HG03558 (cell line): ENCODE measurements around the gene IGF2R.

Experiments used
- ATAC-seq: cut with Tn5 transposase; IDR thresholded peaks from one replicate; pipeline ENCODE4 v1.9.1; 2021; ENCODE audit warnings: moderate number of reproducible peaks; ENCODE audit not compliant: unreplicated experiment; ENCODE audit errors: extremely low read depth

IGF2R gene

DNA sequence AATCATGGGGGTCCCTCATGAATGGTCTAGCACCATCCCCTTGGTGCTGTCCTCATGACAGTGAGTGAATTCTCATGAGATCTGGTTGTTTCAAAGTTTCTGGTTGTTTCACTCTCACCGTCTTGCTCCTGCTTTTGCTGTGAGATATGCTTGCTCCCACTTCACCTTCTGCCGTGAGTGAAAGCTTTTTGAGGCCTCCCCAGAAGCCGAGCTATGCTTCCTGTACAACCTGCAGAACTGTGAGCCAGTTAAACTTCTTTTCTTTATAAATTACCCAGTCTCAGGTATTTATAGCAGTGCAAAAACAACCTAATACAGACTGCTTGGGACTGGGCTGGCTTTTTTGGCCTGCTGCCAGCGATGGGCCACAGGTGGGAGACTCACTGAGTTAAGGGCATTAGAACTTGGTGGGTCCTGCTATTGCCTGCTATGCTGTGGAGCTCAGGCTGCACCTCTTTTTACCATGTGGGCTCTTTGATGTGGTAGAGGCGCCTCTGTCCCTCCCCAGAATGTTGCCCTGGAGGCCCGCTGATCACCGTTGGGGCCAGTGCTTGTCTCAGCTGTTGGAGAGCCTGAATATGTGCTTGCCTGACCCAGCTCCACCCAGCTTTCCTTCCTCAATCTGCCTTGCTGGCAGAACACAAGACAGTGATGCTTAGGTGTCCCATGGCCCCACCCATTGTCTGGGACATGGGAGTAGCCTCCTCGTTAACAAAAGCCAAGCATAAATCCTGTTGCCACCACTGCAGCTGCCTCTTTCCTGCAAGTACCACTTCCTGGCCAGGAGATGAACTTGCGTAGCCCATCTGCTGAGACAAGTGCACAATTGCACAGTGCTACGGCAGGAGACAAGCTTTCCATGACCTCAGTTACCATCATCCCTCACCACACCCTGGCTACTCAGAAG is 47.1 kb downstream of the IGF2R start:
- no peak for ATAC-seq

- ATAC-seq = no peak
Measured at GRCh38 chr6:160022101-160022500, 53.2 kb downstream of the IGF2R start.

DNA sequence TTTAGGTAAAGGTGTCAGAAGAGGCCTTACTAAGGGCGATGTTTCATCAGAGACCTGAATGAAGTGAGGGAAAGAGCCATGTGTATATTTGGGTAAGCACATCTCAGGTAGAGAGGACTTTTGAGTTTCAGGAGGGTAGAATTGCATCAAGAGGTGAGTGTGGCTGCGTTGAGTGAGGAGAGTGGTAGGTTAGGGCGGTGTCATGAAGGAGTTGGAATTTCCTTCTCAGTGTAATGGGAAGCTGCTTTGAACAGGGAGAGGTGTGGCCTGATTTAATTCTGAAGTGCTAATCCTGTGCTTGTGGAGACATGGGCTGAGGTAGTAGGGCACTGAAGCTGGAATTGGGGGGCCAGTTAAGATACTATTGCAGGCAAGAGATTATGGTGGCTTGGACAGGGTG is 53.9 kb downstream of the IGF2R start:
- no peak for ATAC-seq

- ATAC-seq = no peak
Measured at GRCh38 chr6:160024152-160024551, 55.3 kb downstream of the IGF2R start.

DNA sequence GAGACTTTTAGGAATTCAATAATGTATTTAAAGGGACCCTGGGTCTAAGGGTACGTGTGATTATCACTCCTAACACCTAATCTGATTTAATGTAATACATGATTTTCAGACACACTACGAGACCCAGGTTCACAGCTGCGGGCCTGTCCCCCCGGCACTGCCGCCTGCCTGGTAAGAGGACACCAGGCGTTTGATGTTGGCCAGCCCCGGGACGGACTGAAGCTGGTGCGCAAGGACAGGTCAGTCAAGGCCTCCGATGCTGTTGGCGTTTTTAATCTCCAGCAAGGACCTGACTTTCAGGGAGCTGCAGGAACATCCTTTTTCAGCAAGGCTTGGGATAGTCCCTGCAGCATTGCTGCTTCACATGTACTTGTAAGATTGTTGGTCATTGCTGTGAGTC is 58.2 kb downstream of the IGF2R start:
- no peak for ATAC-seq

- ATAC-seq = no peak
Measured at GRCh38 chr6:160027931-160028330, 59.0 kb downstream of the IGF2R start.

GRCh38 chr6:160028487-160029275 is 59.8 kb downstream of the IGF2R start:
- ATAC-seq = no peak

- no peak for ATAC-seq
Measured at GRCh38 chr6:160029525-160029924, 60.6 kb downstream of the IGF2R start.

DNA sequence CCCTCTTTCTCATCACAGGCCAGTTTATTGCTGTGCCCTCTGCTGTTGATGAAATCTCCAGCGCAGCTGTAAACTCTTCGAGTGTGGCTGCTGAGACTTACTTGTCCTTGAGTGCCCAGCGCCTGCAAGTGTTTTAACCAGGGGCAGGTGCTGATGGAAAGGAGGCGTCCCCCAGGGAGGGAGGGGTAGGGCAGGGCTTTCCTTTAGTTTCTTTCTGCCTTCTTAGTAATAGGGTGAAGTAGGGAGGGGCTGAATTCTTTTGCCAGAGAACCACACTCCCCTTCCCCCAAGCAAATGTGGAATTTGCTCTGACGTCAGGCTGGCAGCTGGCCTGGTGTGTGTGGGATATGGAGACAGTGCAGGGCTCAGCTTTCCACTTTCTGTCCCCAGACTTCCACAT is 61.2 kb downstream of the IGF2R start:
- no peak for ATAC-seq

DNA sequence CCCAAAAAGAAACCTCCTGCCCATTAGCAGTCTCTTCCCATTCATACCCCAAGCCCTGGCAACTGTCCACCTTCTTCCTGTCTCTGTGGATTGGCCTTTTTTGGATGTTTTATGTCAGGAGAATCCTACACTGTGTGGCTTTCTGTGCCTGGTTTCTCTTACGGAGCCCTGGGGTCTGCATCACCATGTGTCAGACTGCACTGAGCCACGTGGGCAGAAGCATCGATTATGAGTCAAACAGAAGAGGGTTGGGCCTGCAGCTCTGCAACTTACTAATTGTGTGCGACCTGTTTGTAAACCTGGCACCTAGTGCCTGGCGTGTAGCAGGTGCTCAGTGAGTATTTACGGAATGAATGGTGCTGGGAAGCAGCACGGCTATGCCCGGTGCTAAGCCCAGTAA is 62.6 kb downstream of the IGF2R start:
- no peak for ATAC-seq

DNA sequence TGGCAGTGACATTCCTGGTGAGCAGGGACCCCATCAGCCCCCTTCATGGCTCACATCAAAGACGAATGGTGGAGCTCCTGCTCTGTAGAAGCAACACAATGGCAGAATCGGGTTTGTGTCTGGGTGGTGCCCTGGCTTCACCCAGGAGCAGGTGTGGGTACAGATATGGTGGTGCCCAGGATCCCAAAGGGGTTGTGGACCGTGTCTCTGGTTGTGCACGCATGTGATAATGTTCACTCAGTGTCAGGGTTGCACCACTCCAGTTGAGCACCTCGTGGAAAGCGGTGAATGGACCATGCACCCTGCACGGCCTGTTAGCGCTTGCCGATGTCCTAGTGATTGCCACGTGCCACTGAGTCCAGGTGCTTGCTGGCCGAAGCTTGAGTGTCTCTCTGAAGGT is 63.0 kb downstream of the IGF2R start:
- no peak for ATAC-seq

DNA sequence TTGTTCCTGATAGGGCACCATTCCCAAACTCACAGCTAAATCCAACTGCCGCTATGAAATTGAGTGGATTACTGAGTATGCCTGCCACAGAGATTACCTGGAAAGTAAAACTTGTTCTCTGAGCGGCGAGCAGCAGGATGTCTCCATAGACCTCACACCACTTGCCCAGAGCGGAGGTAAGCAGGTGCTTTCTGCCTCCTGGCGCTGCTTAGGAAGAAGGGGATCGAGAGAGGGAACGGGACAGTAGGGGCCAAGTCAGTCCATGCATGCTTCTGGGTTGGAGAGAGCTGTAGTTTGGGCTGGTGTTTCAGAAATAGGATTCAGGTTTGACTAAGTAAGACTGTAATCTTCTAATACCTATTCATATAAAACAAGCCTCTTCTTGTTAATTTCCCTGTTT is 63.7 kb downstream of the IGF2R start:
- no peak for ATAC-seq

- ATAC-seq = no peak
Measured at GRCh38 chr6:160034036-160034930, 65.4 kb downstream of the IGF2R start.

- no peak for ATAC-seq
Measured at GRCh38 chr6:160035241-160035640, 66.4 kb downstream of the IGF2R start.

DNA sequence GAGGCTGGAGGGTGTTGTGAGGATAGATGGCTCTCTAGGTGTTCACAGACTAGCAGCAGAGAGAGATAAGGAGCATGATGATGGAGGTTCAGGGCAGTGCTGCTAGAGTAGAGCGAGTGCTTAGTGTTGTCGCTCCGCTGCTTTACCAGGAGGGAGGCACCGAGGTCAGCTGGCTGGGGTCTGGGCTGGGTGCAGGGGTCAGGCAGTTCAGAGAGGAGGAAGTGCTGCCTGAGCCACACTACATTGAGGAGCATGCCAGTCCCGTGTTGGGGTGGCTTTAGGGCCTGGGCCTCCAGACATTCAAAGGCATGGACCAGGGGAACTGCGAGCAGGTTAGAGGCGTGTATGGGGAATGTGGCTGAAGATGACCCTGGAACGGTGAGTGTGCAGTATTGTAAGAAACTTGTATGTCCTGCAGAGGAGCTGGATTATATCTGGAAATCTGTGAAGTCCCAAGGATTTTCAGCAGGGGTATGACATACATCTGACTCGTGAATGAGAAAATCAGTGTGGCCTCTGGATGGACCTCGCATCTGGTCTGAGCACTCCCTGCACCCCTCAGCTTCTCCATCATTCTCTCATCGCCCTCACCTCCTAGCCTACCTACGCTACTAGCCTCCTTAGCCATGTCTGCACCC is 66.9 kb downstream of the IGF2R start:
- no peak for ATAC-seq

GRCh38 chr6:160036331-160036695 is 67.4 kb downstream of the IGF2R start:
- no peak for ATAC-seq

DNA sequence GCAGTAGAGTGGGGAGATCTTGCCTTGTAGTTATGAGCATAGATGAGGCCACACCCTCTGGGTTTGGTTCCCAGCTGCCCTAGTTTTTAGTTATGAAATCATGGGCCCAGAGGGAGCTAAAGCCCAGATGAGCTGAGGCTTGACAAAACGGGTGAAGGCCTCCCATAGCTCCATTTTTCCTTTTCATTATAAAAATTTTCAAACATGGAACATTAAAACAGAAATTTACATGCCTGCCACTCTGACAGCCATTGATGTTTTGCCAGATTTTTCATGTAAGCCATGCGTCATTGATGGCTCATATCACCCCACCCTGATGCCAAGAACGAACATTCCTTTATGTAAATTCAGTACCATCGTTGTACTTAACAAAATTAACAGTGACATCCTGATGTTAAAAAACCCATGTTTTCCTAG is 67.9 kb downstream of the IGF2R start:
- no peak for ATAC-seq

DNA sequence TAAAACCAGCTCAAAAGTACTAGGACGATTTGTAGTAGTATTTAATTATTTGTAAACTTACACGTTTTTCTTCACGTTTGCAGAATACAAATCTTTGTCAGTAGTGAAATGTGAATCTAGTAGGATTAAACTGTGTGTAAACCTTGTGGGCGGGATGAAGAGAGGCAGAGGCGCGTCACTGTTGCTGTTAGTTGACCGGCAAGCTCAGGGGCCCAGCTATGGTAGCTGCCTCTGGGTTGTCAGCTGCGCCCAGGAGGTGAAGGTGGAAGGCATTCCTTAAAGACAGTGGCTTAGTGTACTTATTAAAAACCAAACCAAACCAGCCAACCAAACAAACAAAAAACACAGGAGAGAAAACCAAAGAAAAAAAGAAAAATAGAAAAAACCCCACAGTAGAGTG is 69.6 kb downstream of the IGF2R start:
- ATAC-seq = no peak

GRCh38 chr6:160039441-160039840 is 70.6 kb downstream of the IGF2R start:
- no peak for ATAC-seq

GRCh38 chr6:160040055-160040454 is 71.2 kb downstream of the IGF2R start:
- no peak for ATAC-seq
